ENCODE measurements around the gene ZC3H14.

ZC3H14 gene

DNA sequence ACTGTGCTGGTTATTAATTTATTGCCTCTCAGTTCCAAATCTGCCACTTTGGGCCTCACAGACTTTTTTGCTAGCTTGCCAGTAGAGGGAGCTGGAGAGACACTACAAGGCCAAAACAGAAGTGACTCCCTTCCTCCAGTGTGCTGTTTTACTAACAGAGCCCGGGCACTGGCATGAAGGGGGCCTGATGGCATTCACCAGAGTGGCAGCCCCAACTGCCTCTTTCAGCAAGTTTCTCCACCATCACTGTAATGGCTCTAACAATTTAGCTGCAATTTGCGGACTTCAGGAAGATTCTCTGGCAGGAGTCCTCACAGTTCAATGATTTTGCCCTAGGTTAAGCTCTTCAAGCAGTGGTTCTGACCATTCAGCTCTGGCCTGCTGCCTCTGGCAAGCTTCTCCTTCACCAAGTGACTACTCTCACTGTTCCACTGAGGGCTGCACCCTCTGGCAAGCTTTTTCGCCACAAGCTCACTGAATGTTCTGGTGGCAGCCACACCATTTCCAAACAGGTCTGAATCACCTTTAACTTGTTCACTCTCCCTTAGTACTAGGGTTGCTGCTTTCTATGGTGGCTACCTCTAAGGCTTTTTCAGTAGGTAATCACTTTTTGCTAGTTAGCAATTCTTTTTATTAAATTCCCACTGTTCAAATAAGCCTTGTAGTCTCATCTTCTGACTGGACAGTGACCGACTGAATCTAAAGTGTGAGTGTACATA is 104.9 kb downstream of the ZC3H14 start:
- Mint-ChIP-seq H3K9me3 (ENCODE audit: low read depth) (peaks cover 9% of the 10 kb centered on the region), H3K4me1 (ENCODE audit: low read depth) (no peaks in the 10 kb centered on the region), H3K27ac (no peak overlapping the region), H3K36me3 (peaks cover 14% of the 10 kb centered on the region), H3K27me3 (no peaks in the 10 kb centered on the region), H3K4me3 (no peak overlapping the region)

DNA sequence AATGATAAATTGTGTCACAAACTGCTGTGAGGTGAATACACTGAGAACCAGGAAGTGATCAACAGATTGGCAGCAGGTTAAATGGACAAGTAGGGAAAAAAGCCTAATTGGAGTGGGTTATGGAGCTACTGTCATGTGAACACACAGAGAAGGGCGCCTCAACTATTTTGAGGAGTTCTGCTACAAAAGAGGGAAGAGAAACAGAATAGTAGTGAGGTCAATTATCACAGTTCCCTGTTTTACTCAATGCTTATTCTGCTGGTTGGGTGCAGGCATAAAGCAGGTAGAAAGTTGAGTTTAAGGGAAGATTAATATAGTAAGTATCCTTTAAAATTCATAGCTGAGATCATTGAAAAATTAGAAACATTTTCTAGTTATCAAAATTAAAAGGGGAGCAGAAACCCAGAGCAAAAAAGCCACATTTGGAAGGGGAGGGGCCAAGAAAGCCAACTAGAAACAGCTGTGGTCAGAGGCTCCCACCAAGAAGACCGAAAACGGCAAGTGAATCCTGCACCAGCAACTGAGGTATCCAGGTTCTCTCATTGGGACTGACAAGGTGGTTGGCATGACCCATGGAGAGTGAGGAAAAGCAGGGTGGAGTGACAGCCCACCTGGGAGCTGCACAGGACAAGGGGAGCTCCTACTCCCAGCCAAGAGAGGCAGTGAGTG is 105.7 kb downstream of the ZC3H14 start:
- H3K4me3 Mint-ChIP-seq = no peak overlapping the region
- H3K27ac Mint-ChIP-seq = no peak overlapping the region
- H3K4me1 Mint-ChIP-seq (ENCODE audit: low read depth) = no peaks in the 10 kb centered on the region
- H3K36me3 Mint-ChIP-seq = peaks cover 18% of the 10 kb centered on the region
- peaks cover 9% of the 10 kb centered on the region for H3K9me3 Mint-ChIP-seq (ENCODE audit: low read depth)
- no peaks in the 10 kb centered on the region for H3K27me3 Mint-ChIP-seq

DNA sequence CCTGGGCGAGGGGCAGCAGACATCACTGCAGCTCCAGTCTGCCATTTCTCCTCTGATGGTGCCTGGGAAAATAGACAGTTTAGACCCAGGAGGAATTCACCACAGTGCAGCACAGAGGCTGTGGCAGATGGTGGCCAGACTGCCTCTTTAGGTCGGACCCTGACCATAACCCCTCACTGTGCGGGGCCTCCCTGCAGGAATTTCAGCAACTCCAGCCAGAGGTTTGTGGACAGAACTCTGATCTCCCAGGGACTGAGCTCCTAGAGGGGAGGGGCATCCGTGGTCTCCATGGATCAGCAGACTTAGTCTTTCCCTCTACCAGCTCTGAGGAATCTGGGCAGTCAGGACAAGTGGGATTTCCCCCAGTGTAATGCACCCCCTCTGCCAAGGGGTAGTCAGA is 106.5 kb downstream of the ZC3H14 start:
- H3K4me3 Mint-ChIP-seq = no peak overlapping the region
- H3K36me3 Mint-ChIP-seq = peaks cover 20% of the 10 kb centered on the region
- H3K27ac Mint-ChIP-seq = no peak overlapping the region
- H3K27me3 Mint-ChIP-seq = no peaks in the 10 kb centered on the region
- H3K4me1 Mint-ChIP-seq (ENCODE audit: low read depth) = no peaks in the 10 kb centered on the region
- H3K9me3 Mint-ChIP-seq (ENCODE audit: low read depth) = peaks cover 9% of the 10 kb centered on the region

Data from activated naive CD8-positive, alpha-beta T cell (primary cell).